OCI-M1 (cell line): ENCODE data around the gene MESP1.

ENCODE experiments used
- DNase-seq: peaks from one replicate; lab custom pipeline; 2025; lab: John Stamatoyannopoulos, UW

MESP1 gene

GRCh38 chr15:89758981-89759380, 7.9 kb upstream of the MESP1 start:
- DNase-seq, result no peak

- no peak for DNase-seq
Measured at GRCh38 chr15:89758283-89758682, 7.2 kb upstream of the MESP1 start.

- no peak for DNase-seq
Measured at GRCh38 chr15:89756897-89757296, 5.8 kb upstream of the MESP1 start.

DNA sequence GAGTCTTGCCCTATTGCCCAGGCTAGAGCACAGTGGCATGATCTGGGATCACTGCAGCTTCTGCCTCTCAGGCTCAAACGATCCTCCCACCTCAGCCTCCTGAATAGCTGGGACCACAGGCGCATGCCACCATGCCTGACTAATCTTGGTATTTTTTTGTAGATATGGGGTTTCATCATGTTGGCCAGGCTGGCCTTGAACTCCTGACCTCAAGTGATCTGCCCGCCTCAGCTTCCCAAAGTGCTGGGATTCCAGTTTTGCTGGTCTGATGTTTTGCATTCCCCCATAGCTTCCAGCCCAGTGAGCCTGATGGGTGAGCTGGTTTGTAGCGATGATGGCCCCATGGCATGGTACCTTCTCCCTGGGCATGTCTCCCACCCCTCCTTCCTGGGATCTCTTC, 4.7 kb upstream of the MESP1 start:
- DNase-seq, result no peak

GRCh38 chr15:89754361-89755154, 3.5 kb upstream of the MESP1 start:
- no peak for DNase-seq

DNA sequence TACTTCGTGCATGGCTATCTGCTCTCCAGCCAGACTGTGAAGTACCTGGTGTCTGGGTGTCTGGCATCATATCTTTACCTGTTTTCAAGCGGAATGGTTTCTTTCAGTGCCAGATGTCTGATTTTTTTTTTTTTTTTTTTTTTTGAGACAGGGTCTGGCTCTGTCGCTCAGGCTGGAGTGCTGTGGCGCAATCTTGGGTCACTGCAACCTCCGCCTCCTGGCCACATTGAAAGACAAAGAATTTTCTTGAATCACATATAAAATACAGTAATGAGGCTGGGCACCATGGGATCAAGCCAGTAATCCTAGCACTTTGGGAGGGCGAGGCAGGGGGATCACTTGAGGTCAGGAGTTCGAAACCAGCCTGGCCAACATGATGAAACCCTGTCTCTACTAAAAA, 2.8 kb upstream of the MESP1 start:
- DNase-seq, result no peak

GRCh38 chr15:89751748-89752147, 699 bp upstream of the MESP1 start:
- no peak for DNase-seq

GRCh38 chr15:89749951-89750559, 994 bp downstream of the MESP1 start:
- DNase-seq, result no peak

DNA sequence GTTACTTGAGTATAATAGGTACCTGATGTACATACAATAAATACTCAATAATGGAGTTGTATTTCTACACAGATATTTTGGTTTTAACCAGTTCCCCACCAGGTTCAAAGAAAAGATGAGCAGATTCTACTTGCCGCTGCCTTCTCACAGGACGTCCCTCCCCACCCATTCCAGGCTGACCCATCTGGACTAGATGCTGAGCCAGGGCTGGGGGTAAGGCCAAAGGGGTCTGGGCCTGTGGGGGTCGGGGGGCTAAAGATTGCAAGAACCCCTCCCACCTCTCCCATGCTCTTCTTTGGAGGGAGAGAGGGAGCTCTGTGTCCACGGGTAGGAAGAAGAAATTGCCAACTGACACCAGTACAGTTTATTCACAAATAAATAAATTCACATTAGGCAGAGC, 1.5 kb downstream of the MESP1 start:
- DNase-seq, result no peak

DNA sequence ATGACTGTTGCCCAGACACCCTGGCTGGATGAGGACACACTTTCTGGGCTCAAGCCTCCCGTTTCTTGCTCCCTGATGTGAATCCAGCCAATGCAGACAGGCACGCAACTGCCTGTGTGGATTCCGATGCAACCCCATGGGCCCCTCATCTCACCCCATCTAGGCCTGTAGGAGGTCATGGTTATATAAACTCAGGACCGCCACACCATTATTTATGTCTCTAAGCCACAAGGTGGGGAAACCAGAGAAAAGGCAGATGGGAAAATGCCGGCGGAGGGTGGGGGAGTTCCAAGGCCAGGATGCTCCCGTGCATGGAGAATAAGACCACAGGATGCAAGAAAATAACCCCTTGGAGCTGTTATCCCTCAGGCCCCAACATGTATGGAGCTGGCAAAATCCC, 2.0 kb downstream of the MESP1 start:
- DNase-seq, result no peak

DNA sequence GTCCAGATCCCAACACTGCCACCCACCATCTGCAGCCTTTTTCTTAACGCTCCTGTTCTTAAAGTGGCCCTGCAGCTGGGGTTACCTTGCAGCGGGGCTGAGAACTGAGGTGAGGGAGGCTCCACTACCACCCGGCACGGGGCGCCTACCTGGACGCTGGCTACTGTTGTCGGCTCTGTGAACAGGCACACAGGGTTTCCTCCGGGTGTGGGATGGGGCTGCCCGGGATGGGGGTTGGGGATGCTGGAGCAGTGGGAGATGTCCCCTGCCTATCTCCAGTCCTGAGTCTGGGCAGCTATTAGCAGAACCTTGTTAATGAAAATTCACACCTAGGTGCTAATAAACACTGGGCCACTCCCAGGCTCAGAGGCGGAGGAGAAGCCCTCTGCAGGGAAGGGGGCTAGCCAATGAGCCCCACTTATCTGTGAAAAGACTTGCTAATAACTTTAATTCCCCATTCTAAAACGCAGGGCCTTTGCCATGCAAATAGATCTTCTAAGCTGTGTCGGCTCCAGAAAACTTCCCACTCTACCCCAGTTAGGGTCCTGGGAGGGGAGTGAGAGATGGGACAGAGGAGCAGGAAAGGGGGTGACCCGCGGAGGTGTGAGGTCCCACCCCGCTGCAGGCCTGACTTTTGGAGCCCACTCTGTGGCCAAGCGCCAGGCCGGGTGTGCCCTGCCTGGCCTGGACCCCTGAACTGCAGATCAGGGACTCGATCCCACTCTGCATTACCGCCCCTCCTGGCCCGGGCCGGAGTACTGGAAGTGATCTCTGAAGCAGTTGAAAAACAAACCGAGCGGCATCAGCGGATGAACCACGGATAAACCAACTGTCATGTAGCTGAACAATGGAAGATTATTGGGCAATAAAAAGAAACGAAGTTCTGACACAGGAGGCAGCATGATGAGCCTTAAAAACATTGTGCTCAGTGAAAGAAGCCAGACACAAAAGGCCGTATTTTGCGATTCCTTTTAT, 3.1 kb downstream of the MESP1 start:
- DNase-seq, result no peak

GRCh38 chr15:89746386-89746780, 4.7 kb downstream of the MESP1 start:
- no peak for DNase-seq

- no peak for DNase-seq
Measured at GRCh38 chr15:89745768-89746167, 5.3 kb downstream of the MESP1 start.

GRCh38 chr15:89745131-89745530, 5.9 kb downstream of the MESP1 start:
- no peak for DNase-seq

DNA sequence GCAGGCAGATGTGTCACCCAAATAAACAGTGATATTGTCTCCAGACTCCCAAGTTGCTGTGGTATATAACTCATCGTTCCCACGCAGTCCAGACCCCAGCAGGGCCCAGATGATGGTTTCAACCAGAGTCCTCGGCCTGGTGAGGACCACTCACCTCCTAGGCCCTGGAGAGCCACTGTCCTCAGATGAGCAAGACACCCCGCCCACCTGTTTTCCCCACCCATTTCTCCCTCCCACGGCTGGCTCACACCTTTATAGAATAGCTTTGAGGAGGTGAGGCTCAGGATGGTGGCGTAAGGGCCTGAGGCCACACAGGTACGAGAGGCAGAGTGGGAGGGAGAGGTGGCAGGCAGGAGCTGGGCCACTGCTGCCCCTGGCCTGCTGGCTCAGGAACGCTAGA, 7.5 kb downstream of the MESP1 start:
- DNase-seq, result no peak

GRCh38 chr15:89743011-89743410, 8.0 kb downstream of the MESP1 start:
- no peak for DNase-seq

- peak; percentile 86 for DNase-seq
Measured at GRCh38 chr15:89740137-89740536, 10.9 kb downstream of the MESP1 start.

GRCh38 chr15:89735773-89736172, 15.3 kb downstream of the MESP1 start:
- DNase-seq, result no peak

GRCh38 chr15:89732451-89733172, 18.4 kb downstream of the MESP1 start:
- DNase-seq, result no peak

GRCh38 chr15:89731275-89731674, 19.8 kb downstream of the MESP1 start:
- no peak for DNase-seq

DNA sequence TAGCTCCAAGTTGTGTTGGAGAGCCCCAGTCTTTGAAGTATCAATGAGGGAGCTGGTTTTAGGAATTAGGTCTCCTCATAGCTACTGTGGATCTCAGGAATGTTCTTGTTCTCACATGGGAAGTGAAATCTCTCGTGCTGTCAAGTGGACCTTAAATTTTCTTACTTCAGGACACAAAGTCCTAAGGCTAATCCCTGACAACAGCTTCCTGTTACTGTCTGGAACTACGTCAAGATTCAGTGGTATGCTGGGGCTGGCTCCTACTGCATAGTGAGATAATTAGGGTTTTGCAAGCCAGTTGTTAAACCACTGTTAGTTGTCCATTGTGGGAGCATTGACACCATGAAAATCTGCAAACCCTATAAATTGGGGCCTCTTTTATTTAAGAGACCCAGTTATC, 22.8 kb downstream of the MESP1 start:
- DNase-seq, result no peak

DNA sequence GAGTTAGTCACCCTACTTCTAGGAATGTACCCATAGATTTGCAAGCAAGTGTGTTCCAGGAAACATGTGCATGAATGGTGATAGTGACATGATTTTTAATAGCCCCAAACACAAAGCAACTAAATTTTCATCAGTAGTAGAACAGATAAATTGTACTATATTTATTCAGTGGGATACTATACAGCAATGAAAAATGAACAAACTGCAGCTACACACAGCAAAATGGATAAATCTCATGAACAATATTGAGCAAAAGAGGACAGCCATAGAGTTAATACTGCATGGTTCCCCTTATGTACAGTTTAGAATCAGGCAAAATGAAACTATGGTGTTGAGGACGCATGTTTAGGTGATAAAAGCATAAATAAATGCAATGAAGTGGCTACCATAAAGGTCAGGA, 26.0 kb downstream of the MESP1 start:
- no peak for DNase-seq
